Measurements from ENCODE around the gene MRPS9. TPM values are rescaled to one million over a fixed set of nuclear protein-coding genes. Genes with fewer than 3 reads are reported as not detected.

Gene MRPS9
- total and polyA plus RNA-seq, 2 experiments from 2014 or later: 64.7 to 78.9 TPM

- no peak overlapping the region; the same call in 1 of the 2 replicates for H3K27ac Mint-ChIP-seq
- Histone ChIP-seq H2AFZ (no peak overlapping the region), H3K4me1 (ENCODE audit: insufficient read depth) (no peaks in the 10 kb centered on the region), H3K4me3 (no peak overlapping the region), H3K79me2 (replicated peaks; ENCODE audit: insufficient read depth) (peaks cover 82% of the 10 kb centered on the region), H3F3A (replicated peaks; ENCODE audit: low read depth) (no peaks in the 10 kb centered on the region), H3K27me3 (ENCODE audit: insufficient read depth) (no peaks in the 10 kb centered on the region), H3K27ac (ENCODE audit: low read depth) (no peak overlapping the region), H4K20me1 (replicated peaks; ENCODE audit: insufficient read depth) (no peaks in the 10 kb centered on the region), H3K9me2 (ENCODE audit: insufficient read depth) (no peaks in the 10 kb centered on the region), H3K4me2 (no peak overlapping the region), H3K36me3 (ENCODE audit: insufficient read depth) (peaks cover under 1% of the 10 kb centered on the region; the same call in 1 of the 2 replicates)
- H3K27me3 Mint-ChIP-seq (ENCODE audit: insufficient read depth, low read depth, poor library complexity): no peaks in the 10 kb centered on the region
- DNase-seq (ENCODE audit: low spot score): no peak
- TF ChIP-seq NANOG (IDR thresholded peaks at IDR 0.05; ENCODE audit: borderline replicate concordance) (no peak), EZH2phosphoT487 (IDR thresholded peaks at IDR 0.05; ENCODE audit: unreplicated experiment) (no peak), ZNF462 (CRISPR knock-in tag; IDR thresholded peaks at IDR 0.05) (no peak), ZNF331 (CRISPR knock-in tag; IDR thresholded peaks at IDR 0.05; ENCODE audit: low read depth) (no peak), ZNF114 (CRISPR knock-in tag; IDR thresholded peaks at IDR 0.05) (no peak), REST (IDR thresholded peaks at IDR 0.05; ENCODE audit: unreplicated experiment) (no peak), JUNB (IDR thresholded peaks at IDR 0.05; ENCODE audit: unreplicated experiment) (no peak), POLR2AphosphoS5 (IDR thresholded peaks at IDR 0.05; ENCODE audit: low read depth) (no peak), CTCF (conservative IDR thresholded peaks at IDR 0.05; ENCODE audit: low read depth in 2 of 2) (no peak), CREB1 (CRISPR knock-in tag; IDR thresholded peaks at IDR 0.05; ENCODE audit: low read depth) (no peak), ETS1 (IDR thresholded peaks at IDR 0.05) (no peak), EZH2 (IDR thresholded peaks at IDR 0.05; ENCODE audit: low read depth, unreplicated experiment) (no peak), STAT1 (IDR thresholded peaks at IDR 0.05; ENCODE audit: unreplicated experiment) (no peak)
- ATAC-seq: no peak
- H3K36me3 Mint-ChIP-seq (ENCODE audit: low read depth): peaks cover 19% of the 10 kb centered on the region
- peaks cover 12% of the 10 kb centered on the region; the same call in 2 of the 3 replicates for H3K4me1 Mint-ChIP-seq
- H3K9me3 Mint-ChIP-seq: peaks cover 4% of the 10 kb centered on the region; the same call in 2 of the 3 replicates
- no peak overlapping the region for H3K4me3 Mint-ChIP-seq
Measured at GRCh38 chr2:105057005-105057404, 19.1 kb downstream of the MRPS9 start.

All from GM23338 (cell line).